Measurements from ENCODE around the gene ACSS1.

DNA sequence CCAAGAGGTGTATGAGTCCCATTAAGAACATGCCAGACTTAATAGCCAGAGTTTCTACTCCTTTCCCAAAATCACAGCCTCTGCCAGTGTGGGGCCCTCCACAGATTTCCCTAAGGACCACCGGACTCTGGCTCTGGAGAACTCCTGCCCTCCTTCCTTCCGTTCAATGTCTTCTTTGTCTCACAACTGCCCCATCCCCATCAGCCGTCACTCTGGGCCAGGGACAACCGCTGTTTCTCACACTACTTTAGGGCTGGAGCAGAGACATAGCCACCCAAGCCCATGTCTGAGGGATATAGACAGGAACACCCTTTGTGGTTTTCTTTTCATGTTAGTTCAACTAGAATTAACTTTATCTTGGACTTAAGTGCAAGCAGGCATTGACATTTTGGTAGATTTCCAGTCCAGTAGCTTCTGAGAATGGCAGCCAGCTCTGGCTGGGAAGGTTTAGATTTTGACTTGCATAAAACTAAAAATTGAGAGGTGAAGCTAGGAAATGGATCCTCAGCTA lies 6.7 kb upstream of the ACSS1 start:
- TF ChIP-seq CTCF (IDR thresholded peaks at IDR 0.05): no peak
- no peak for TF ChIP-seq ZFX (IDR thresholded peaks at IDR 0.05; ENCODE audit: borderline replicate concordance)
